ENCODE data around the gene COX10.

DNA sequence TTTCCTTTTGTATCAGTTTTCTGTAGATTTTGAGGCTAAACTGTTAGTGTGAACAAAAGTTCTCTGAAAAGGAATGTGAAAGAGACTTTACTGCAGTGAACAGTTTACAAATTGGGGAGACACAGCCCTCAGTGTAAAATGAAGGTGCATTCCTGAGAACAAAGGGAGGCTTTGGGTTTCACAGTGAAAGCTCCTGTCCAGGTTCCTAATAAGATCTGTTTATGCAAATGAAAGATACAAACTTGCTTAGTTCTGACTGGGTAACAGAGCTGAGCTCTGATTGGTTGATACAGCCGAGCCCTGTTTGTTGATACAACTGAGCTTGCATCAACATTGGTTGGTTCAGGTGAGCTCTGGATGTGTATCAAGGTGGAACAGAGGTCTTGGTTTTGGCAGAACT is 175.7 kb downstream of the COX10 start:
- TF ChIP-seq POLR2A (IDR thresholded peaks at IDR 0.05; ENCODE audit: low read length): no peak
- no peak for TF ChIP-seq GATA1 (IDR thresholded peaks at IDR 0.05; ENCODE audit: low read depth, low read length)

Measured in erythroblast (primary cell).